ENCODE results near the gene LRRC3.

LRRC3 gene

GRCh38 chr21:44436958-44437357 is 18.4 kb upstream of the LRRC3 start:
- Histone ChIP-seq H3K27ac (ENCODE audit: extremely low read depth, low read depth, low read length) (no peak overlapping the region), H3K4me1 (ENCODE audit: control insufficient read depth, insufficient read depth, low read length) (no peaks in the 10 kb centered on the region), H3K9me3 (ENCODE audit: control insufficient read depth, insufficient read depth, low read depth, low read length) (no peaks in the 10 kb centered on the region), H3K4me3 (ENCODE audit: low read depth, low read length) (no peak overlapping the region), H3K36me3 (ENCODE audit: control insufficient read depth in 2 of 2, insufficient read depth in 1 of 2, low read length in 2 of 2) (no peaks in the 10 kb centered on the region)
- ChIA-PET CTCF (interaction anchor here (0.6 kb wide), 1 partner anchor 1785 kb away, joined by 4 read pairs; no protein-coding TSS in a partner anchor), POLR2A (no interaction called here)
- TF ChIP-seq ZNF654 (tag by site-specific recombination; IDR thresholded peaks at IDR 0.05; ENCODE audit: low read depth) (no peak), ZBTB26 (tag by site-specific recombination; optimal IDR thresholded peaks at IDR 0.05) (no peak), ZNF341 (tag by site-specific recombination; IDR thresholded peaks at IDR 0.05; ENCODE audit: low read depth) (no peak), SP2 (tag by site-specific recombination; IDR thresholded peaks at IDR 0.05) (no peak), ZNF121 (tag by site-specific recombination; IDR thresholded peaks at IDR 0.05) (no peak), ZNF561 (tag by site-specific recombination; IDR thresholded peaks at IDR 0.05; ENCODE audit: borderline replicate concordance) (no peak), ZNF133 (tag by site-specific recombination; IDR thresholded peaks at IDR 0.05) (no peak), ZNF211 (tag by site-specific recombination; IDR thresholded peaks at IDR 0.05; ENCODE audit: low read depth) (no peak), ZNF629 (tag by site-specific recombination; IDR thresholded peaks at IDR 0.05) (no peak), BCL11A (tag by site-specific recombination; IDR thresholded peaks at IDR 0.05; ENCODE audit: low read depth) (no peak), ZNF248 (tag by site-specific recombination; IDR thresholded peaks at IDR 0.05) (no peak), ZNF302 (tag by site-specific recombination; IDR thresholded peaks at IDR 0.05; ENCODE audit: low read depth) (no peak), GLIS1 (tag by site-specific recombination; IDR thresholded peaks at IDR 0.05) (no peak), ZNF580 (tag by site-specific recombination; IDR thresholded peaks at IDR 0.05) (no peak), ZNF449 (tag by site-specific recombination; IDR thresholded peaks at IDR 0.05) (no peak), ZBTB10 (tag by site-specific recombination; IDR thresholded peaks at IDR 0.05) (no peak), ZFP37 (tag by site-specific recombination; IDR thresholded peaks at IDR 0.05) (no peak), PRDM6 (tag by site-specific recombination; IDR thresholded peaks at IDR 0.05) (no peak), ZNF311 (tag by site-specific recombination; IDR thresholded peaks at IDR 0.05; ENCODE audit: borderline replicate concordance) (no peak)

GRCh38 chr21:44437371-44437695 is 18.0 kb upstream of the LRRC3 start:
- ChIA-PET CTCF (no interaction called here), POLR2A (no interaction called here)
- Histone ChIP-seq H3K4me3 (ENCODE audit: low read depth, low read length) (no peak overlapping the region), H3K4me1 (ENCODE audit: control insufficient read depth, insufficient read depth, low read length) (no peaks in the 10 kb centered on the region), H3K27ac (ENCODE audit: extremely low read depth, low read depth, low read length) (no peak overlapping the region), H3K36me3 (ENCODE audit: control insufficient read depth in 2 of 2, insufficient read depth in 1 of 2, low read length in 2 of 2) (no peaks in the 10 kb centered on the region), H3K9me3 (ENCODE audit: control insufficient read depth, insufficient read depth, low read depth, low read length) (no peaks in the 10 kb centered on the region)
- TF ChIP-seq ZNF660 (tag by site-specific recombination; IDR thresholded peaks at IDR 0.05) (no peak), ZBTB20 (tag by site-specific recombination; IDR thresholded peaks at IDR 0.05) (no peak), KLF9 (tag by site-specific recombination; IDR thresholded peaks at IDR 0.05; ENCODE audit: low read depth) (no peak), ZNF692 (tag by site-specific recombination; IDR thresholded peaks at IDR 0.05) (no peak), ZNF747 (tag by site-specific recombination; IDR thresholded peaks at IDR 0.05) (no peak), ZNF792 (tag by site-specific recombination; IDR thresholded peaks at IDR 0.05) (no peak), ZBTB10 (tag by site-specific recombination; IDR thresholded peaks at IDR 0.05) (no peak), ZNF837 (tag by site-specific recombination; IDR thresholded peaks at IDR 0.05) (no peak)

Measured in HEK293 (cell line).